HTERT RPE-1 (cell line): ENCODE results near the gene NTHL1.
"Not testable (repeated sequence)": the region's sequence is repeated elsewhere in the genome, so short reads cannot be mapped to it uniquely, and the experiment has no call there.

Source experiments
- in situ Hi-C: fragments of 300-500 bp; cut with MboI; formaldehyde crosslinking; loops from 4 replicates; pipeline ENCODE4 v1.14.3; 2020; ENCODE audit warnings: low sequenced_read_pairs

The NTHL1 gene

DNA sequence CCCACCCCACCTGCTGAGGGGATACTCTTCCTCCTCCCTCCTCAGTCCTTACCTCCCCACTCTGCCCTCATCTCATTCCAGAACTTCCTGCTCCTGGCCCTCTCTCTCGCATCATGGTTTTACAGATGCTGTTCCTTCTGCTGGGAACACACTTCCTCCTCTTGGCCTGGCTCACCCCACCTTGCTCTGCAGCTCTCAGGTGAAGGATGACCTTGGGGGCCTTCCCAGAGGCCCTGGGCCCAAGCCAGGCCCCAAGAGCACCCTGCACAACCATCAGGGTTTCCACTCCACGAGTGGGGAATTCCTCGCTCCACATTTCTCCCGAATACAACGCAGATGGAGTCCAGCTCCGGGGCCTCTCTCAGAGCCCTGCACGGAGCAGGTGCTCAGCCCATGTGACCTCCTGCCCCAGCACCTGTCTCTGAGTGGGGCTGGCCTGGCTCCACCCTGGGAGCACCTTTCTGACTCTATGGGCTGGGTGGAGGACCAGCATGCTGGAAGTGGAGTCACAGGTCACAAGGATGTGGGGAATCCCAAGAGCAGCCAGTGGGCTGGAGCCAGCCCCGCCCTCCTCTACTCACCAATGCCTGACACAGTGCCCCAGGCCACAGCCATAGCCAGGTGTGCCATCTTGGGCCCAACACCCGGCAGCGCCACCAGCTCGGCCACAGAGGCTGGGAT, 4.5 kb downstream of the NTHL1 start:
- in situ Hi-C loops = no loop called here

GRCh38 chr16:2042171-2042985, 5.3 kb downstream of the NTHL1 start:
- in situ Hi-C loops = no loop called here

- in situ Hi-C loops = no loop called here
These were observed 6.7 kb downstream of the NTHL1 start for GRCh38 chr16:2040787-2041522.

DNA sequence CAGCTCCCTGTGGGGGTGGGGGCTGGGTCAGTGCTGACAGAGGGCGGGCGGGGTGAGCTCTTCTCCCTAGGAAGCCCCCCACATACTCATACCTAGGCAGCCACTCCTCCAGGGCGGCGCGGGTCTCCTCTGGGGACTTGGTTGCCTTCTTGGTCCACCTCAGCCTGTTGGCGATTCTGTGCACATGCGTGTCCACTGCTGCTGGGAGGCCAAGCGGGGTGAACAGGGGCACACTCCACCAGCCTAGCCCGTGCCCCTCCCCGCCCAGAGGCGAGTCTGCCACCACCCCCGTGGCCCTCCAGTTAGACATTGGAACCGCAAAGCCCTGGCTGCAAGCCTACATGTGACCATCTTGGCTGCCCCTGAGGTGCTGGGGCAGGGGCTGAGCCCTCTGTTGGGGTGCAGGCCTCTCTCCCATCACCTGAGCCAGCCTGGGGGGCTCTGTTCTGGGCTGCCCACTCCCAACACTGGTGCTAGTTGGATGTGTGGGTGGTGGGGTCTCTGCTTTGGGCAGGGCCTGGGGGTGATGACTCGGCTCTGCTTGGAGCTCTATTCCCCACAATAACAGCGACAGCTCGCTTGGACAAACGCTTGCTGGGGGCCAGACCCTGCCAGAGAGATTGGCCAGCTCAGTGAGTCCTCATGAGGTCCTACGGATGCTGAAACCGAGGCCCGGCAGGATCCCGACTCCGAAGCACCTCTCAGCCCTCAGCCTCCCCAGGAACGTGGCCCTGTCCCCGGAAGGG, 7.4 kb downstream of the NTHL1 start:
- in situ Hi-C loops = no loop called here

DNA sequence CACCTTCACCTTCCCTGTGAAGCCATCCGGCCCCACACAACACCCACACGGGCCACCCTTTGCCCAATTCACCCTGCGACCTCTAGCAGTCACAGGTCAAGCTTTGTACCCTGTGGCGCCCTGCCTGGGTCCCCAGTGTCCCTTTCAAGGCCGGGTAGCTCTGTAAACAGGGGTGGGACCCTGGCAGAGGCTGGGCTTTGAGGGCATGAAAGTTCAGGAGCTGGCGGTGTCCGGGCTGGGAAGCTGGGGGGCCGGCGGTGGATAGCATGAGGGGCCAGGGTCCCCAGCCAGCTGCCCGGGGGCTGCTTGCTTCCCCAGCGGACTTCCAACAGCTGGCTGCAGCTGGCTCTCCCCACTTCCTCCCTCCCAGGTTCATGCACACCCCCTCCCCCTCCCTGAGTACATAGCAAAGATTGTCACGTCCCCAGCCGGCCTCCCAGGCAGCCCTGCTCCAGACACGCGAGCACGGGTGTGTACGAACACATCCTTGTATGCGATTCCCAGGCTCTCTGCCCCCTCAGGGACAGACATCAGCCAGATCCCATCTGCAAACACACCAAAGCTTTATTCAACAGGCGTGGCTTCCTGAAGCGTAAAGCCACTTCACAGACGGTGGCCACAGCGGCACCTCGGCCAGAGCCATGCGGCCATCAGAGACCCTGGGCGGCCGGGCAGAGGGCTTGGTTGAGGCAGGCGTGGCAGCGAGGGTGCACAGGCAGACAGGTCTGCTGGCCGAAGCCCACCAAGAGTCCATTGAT, 8.2 kb downstream of the NTHL1 start:
- in situ Hi-C loops = no loop called here

- in situ Hi-C loops = no loop called here
These were observed 9.0 kb downstream of the NTHL1 start for GRCh38 chr16:2038382-2039231.

DNA sequence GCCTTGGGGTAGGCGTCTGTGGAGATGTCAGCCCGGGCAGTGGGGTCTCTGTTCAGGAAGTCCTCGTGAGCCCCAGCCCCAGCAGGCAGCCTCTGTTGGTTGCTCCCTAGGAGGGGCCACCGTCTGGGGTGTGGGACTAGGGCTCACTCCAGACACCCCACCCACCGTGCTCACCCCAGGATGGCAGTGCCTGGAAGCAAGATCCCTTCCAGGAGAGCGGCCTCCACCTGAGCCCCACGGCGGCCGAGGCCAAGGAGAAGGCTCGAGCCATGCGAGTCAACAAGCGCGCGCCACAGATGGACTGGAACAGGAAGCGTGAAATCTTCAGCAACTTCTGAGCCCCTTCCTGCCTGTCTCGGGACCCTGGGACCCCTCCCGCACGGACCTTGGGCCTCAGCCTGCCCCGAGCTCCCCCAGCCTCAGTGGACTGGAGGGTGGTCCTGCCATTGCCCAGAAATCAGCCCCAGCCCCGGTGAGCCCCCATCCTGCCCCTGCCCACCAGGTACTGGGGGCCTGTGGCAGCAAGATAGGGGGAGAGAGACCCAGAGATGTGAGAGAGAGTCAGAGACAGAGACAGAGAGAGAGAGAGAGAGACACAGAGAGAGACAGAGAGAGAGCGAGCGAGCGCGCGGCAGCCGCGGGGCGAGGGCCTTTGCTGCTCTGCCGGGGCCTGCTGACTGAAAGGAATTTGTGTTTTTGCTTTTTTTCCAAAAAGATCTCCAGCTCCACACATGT, 9.8 kb downstream of the NTHL1 start:
- in situ Hi-C loops = no loop called here

DNA sequence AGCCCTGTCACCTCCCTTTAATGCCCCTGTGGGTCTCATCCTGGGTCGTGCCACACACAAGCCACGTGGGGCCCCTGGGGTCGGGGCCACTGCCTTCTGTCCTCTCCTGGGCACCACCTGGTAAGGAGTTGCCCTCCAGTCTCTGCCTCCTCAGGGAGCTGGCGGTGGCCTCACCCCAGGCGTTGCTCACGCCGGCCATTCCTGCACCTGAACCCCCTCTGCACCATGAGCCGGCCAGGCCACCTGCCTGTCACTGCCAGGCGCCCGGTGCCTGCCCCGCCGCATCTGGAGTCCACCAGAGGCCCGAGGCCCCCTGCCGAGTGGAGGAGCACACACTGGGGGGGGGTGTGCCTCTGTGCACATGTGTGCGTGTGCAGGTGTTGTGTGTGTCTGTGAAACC, 10.5 kb downstream of the NTHL1 start:
- in situ Hi-C loops = no loop called here

- in situ Hi-C loops = no loop called here
These were observed 11.3 kb downstream of the NTHL1 start for GRCh38 chr16:2036200-2036966.

DNA sequence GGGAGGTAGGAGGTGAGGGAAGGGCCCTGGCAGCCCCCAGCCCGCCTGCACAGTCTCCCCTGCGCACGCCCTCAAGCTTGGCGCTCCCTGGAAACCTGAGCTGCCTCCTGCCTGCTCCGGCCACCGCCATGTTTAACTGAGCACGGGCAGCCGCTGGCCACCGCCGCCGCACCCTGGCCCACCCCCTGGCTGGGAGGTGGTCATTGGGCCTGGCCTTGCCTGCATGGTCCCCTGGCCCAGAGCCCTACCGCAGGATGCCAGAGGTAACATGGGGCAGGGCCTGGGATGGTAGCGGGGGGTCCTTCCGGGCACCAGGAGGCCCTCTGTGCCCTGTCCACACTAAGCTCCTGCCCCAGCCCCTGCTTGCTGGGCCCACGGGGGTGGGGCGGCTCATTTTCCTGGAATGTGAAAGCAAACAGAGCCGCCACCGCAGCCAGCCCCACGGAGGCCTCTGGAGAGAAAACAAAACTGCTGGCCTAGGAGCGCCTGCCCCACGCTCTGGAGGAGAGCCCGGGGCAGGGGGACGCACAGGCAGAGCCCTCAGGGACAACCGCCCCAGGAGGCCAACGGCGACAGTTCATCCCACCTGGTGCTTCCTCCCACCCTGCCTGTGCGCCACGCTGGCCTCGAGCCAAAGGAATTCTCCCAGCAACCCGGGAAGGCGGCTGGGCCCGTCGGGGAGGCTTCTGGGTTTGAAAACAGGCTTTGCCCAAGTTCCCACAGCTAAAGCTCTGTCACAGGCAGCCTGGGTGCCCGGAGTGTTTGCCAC, 12.0 kb downstream of the NTHL1 start:
- in situ Hi-C loops = no loop called here

DNA sequence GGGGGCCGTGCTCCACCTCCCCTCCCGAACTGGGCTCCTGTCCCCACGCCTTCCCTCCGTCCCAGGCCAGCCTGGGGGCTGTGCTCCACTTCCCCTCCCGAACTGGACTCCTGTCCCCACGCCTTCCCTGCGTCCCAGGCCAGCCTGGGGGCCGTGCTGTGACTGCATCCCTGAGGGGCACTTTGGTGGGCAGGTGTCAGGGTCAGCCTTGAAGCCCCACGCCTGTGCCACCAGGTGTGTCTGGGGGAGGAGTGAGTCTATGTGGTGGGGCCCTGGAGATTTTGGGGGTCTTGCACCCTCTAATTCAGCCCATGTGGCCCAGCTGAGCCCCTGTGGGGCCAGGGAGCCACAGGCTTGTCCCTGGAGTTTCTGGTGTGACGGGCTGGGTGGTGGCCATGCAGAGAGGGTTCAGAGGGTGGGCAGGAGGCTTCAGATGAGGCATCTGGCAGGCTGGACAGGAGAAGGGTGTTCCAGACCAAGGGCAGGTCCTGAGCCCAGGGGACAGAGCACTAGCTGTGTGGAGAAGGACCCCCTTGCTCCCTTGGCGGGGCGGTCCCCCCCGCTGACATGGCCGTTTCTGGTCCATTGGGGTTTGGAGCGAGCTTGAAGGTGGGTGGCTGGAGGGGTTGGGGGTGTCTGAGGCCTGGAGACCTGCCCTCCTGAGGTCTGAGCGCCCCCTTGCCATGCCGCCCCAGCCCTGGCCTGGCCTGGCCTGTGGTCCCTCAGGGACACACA, 12.8 kb downstream of the NTHL1 start:
- in situ Hi-C loops = no loop called here

- in situ Hi-C loops = not testable (repeated sequence)
These were observed 13.5 kb downstream of the NTHL1 start for GRCh38 chr16:2033909-2034695.

DNA sequence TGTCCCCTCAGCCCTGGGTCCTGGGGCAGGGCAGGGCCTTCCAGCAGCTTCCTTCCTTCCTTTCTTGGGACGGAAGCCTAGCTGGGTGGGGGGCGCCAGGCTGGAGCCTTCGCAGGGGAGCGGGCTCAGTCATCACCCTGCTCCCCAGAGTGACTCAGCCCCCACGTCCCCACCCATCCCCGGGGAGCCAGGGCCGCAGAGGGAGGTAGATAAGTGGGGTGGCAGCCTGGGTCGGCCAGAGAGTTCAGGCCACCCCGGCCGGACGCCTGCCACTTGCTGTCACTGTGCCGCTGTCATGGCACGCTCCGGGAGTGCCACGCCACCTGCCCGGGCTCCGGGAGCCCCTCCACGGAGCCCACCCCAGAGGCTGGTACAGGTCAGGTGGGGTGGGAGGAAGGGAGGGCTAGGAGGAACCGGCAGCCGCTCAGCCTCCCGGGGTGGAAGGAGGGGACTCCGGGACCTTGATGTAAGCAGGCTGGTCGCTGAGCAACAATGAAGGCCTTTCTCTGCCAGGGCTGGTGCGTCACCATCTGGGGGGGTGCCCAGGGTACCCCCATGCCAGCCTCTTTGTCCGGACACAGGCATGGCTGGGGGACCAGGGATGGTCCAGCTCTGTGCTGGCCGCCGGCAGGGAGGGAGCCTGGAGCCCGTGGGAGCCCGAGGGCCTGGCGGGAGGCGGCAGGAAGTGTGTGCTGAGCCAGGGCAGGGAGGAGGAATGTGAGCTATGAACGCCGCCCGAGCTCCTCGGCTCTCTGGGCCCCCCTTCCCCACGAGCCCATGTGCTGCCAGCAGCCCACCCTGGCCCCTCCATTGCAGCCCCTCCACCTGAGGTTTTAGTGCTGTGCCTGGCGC, 14.4 kb downstream of the NTHL1 start:
- in situ Hi-C loops = no loop called here

DNA sequence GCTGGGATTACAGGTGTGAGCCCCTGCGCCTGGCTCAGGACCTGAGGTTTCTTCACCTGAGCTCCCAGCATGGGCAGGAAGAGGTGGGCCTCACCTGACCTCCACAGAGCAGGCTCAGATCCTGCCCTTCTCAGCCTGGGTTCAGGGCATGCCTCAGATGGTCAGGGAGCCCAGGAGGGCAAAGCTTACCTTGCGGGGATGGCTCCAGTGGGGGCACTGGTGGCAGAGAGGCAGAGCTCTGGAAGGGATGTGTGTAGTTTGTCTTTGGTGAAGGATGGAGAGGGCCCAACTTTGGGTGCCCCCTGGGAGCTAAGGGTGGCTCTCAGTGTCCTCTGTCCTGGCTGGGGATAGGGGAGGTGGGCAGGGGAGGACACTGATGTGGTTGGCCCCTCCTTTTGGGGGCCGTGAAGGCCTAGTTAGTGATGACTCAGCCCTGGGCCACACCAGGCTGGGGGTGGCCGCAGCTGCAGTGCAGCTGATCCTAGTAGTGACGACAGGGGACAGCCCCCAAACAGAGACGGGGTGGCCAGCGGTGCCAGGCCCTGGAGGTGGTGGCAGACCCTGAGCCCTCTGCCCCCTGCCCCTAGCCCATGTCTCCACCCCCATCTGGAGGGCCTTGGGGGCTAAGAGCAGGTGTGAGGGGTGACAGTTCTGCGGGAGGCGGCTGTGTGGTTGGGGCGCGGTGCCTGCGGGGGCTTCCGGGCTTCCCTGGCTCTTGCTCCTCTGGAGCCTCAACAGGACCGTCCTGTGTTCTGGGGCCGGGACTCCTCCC, 15.2 kb downstream of the NTHL1 start:
- in situ Hi-C loops = no loop called here
